Epithelial cell of esophagus (primary cell): ENCODE measurements around the gene CDS2.
A peak's percentile ranks its signal among the peaks of the same experiment; 100 is the strongest.

Experiments used
- DNase-seq: peaks from one replicate; pipeline ENCODE4 v3.0.0; 2010; ENCODE audit warnings: low read depth
- H3K4me3 ChIP-seq: 2 replicates; pipeline ENCODE4 v1.5.1; 2011; ENCODE audit warnings: mild to moderate bottlenecking, low read length, control low read depth
- CTCF ChIP-seq: IDR thresholded peaks from 2 replicates; pipeline ENCODE4 v1.5.1; 2011; ENCODE audit warnings: low read depth, mild to moderate bottlenecking, low read length, control low read depth, inconsistent platforms; ENCODE audit not compliant: insufficient read depth; ENCODE audit errors: missing control alignments

The CDS2 gene

GRCh38 chr20:5205348-5206210, 78.8 kb downstream of the CDS2 start:
- H3K4me3 ChIP-seq: no peak overlapping the region
- DNase-seq: peak; percentile 82
- TF ChIP-seq CTCF: peak; percentile 95

- no peak overlapping the region for H3K4me3 ChIP-seq
- no peak for TF ChIP-seq CTCF
- no peak for DNase-seq
Measured at GRCh38 chr20:5207138-5207537, 80.3 kb downstream of the CDS2 start.

- no peak for DNase-seq
- H3K4me3 ChIP-seq: no peak overlapping the region
- no peak for TF ChIP-seq CTCF
Measured at GRCh38 chr20:5211803-5212714, 85.3 kb downstream of the CDS2 start.

- DNase-seq: no peak
- no peak for TF ChIP-seq CTCF
- no peak overlapping the region for H3K4me3 ChIP-seq
Measured at GRCh38 chr20:5212907-5213487, 86.2 kb downstream of the CDS2 start.

GRCh38 chr20:5214826-5215225, 88.0 kb downstream of the CDS2 start:
- no peak for DNase-seq
- H3K4me3 ChIP-seq: no peak overlapping the region
- no peak for TF ChIP-seq CTCF

- no peak for DNase-seq
- TF ChIP-seq CTCF: no peak
- H3K4me3 ChIP-seq: no peak overlapping the region
Measured at GRCh38 chr20:5215672-5216304, 89.0 kb downstream of the CDS2 start.
